Activated CD8-positive, alpha-beta T cell treated with anti-CD3 and anti-CD28 coated beads, Interleukin-2, amount 10 ng/mL, durations not matched to agents 7 days and 5 days (primary cell): ENCODE results near the gene POF1B. TPM values are rescaled to one million over a fixed set of nuclear protein-coding genes. Genes with fewer than 3 reads are reported as not detected.

ENCODE experiments used
- total RNA-seq, 2 experiments: library from RNA; stranded (reverse); gene quantifications; one replicate each; pipeline ENCODE4 v1.2.3, GENCODE V29; 2021

The POF1B gene
- total RNA-seq, 2 experiments from 2014 or later: not detected

Other genes starting within 250 kb of the POF1B start
- not detected for gene SATL1, start 135.9 kb downstream of the POF1B start, total RNA-seq
- gene ZNF711, start 135.7 kb downstream of the POF1B start, total RNA-seq: under 1 TPM; 0.10 to 0.11 TPM